Brain microvascular endothelial cell (primary cell): ENCODE data around the gene CENPW.

Experiments used
- DNase-seq: peaks from one replicate; pipeline ENCODE4 v3.0.0-alpha.2; 2020
- H3K27ac ChIP-seq: fragments of 250-450 bp; sonication (Bioruptor Pico); 2 replicates; pipeline ENCODE4 v1.5.1; 2020; ENCODE audit warnings: mild to moderate bottlenecking, moderate library complexity
- H3K27me3 ChIP-seq: fragments of 250-450 bp; sonication (Bioruptor Pico); replicated peaks from 2 replicates; pipeline ENCODE4 v1.5.1; 2020; ENCODE audit warnings: mild to moderate bottlenecking
- H3K36me3 ChIP-seq: fragments of 250-450 bp; sonication (Bioruptor Pico); replicated peaks from 2 replicates; pipeline ENCODE4 v1.5.1; 2020; ENCODE audit warnings: mild to moderate bottlenecking
- H3K4me3 ChIP-seq: 2 replicates; pipeline ENCODE4 v1.5.1; 2011; ENCODE audit warnings: low read depth, mild to moderate bottlenecking, control low read depth, low read length, moderate library complexity
- CTCF ChIP-seq: IDR thresholded peaks from 2 replicates; pipeline ENCODE4 v1.5.1; 2011; ENCODE audit warnings: low read depth, mild to moderate bottlenecking, moderate library complexity, low read length, control low read depth, inconsistent platforms; ENCODE audit errors: missing control alignments
- in situ Hi-C: cut with HindIII; loops from 2 replicates; pipeline ENCODE4 v1.10.0; 2017; ENCODE audit warnings: low sequenced_read_pairs, low pct_ligation_motif_present

CENPW gene

GRCh38 chr6:126356526-126356925 lies 16.6 kb downstream of the CENPW start:
- no peak for DNase-seq
- in situ Hi-C loops: no loop called here
- TF ChIP-seq CTCF: no peak
- no peaks in the 10 kb centered on the region for H3K36me3 ChIP-seq
- no peaks in the 10 kb centered on the region for H3K27me3 ChIP-seq
- H3K4me3 ChIP-seq: no peak overlapping the region
- H3K27ac ChIP-seq: no peak overlapping the region

GRCh38 chr6:126359936-126360537 lies 20.1 kb downstream of the CENPW start:
- no peaks in the 10 kb centered on the region for H3K36me3 ChIP-seq
- no peak overlapping the region for H3K4me3 ChIP-seq
- H3K27me3 ChIP-seq: no peaks in the 10 kb centered on the region
- no peak for TF ChIP-seq CTCF
- in situ Hi-C loops: no loop called here
- no peak for DNase-seq
- no peak overlapping the region for H3K27ac ChIP-seq

- in situ Hi-C loops: no loop called here
- no peak for DNase-seq
- TF ChIP-seq CTCF: no peak
These were observed 22.0 kb downstream of the CENPW start for GRCh38 chr6:126361832-126362440.

GRCh38 chr6:126367849-126368248 lies 27.9 kb downstream of the CENPW start:
- no peak for DNase-seq
- H3K27ac ChIP-seq: no peak overlapping the region
- TF ChIP-seq CTCF: no peak
- H3K36me3 ChIP-seq: no peaks in the 10 kb centered on the region
- in situ Hi-C loops: no loop called here
- no peak overlapping the region for H3K4me3 ChIP-seq
- H3K27me3 ChIP-seq: no peaks in the 10 kb centered on the region

More at GRCh38 chr6:126361832-126362440, 22.0 kb downstream of the CENPW start:
- no peaks in the 10 kb centered on the region for H3K27me3 ChIP-seq
- no peak overlapping the region for H3K4me3 ChIP-seq
- no peak overlapping the region for H3K27ac ChIP-seq
- H3K36me3 ChIP-seq: no peaks in the 10 kb centered on the region

- Histone ChIP-seq H3K27me3 (no peaks in the 10 kb centered on the region), H3K27ac (no peak overlapping the region), H3K4me3 (no peak overlapping the region), H3K36me3 (no peaks in the 10 kb centered on the region)
- TF ChIP-seq CTCF: no peak
- in situ Hi-C loops: no loop called here
- DNase-seq: no peak
These were observed 32.7 kb downstream of the CENPW start for GRCh38 chr6:126372626-126373025.

- no peaks in the 10 kb centered on the region for H3K27me3 ChIP-seq
- no peak overlapping the region for H3K27ac ChIP-seq
- no peaks in the 10 kb centered on the region for H3K36me3 ChIP-seq
- in situ Hi-C loops: no loop called here
- TF ChIP-seq CTCF: no peak
- DNase-seq: no peak
- no peak overlapping the region for H3K4me3 ChIP-seq
These were observed 33.4 kb downstream of the CENPW start for GRCh38 chr6:126373344-126373743.
